Neuron (in vitro differentiated cells): Measurements from ENCODE around the gene ZNF445.
"Not testable (repeated sequence)": the region's sequence is repeated elsewhere in the genome, so short reads cannot be mapped to it uniquely, and the experiment has no call there.

Experiments used
- H2AFZ ChIP-seq: one replicate; pipeline ENCODE4 v1.6.1; 2013; ENCODE audit warnings: low read depth, mild to moderate bottlenecking, inconsistent platforms, low read length, moderate library complexity
- H3K27me3 ChIP-seq: one replicate; pipeline ENCODE4 v1.6.1; 2013; ENCODE audit warnings: low read length; ENCODE audit not compliant: insufficient read depth
- H3K36me3 ChIP-seq: one replicate; pipeline ENCODE4 v1.6.1; 2013; ENCODE audit warnings: low read length; ENCODE audit not compliant: insufficient read depth
- H3K4me1 ChIP-seq: one replicate; pipeline ENCODE4 v1.6.1; 2013; ENCODE audit warnings: low read length; ENCODE audit not compliant: insufficient read depth
- H3K4me3 ChIP-seq: 2 replicates; pipeline ENCODE4 v1.5.1; 2013; ENCODE audit warnings: mild to moderate bottlenecking, low read length, moderate library complexity
- H3K9me3 ChIP-seq: one replicate; pipeline ENCODE4 v1.6.1; 2013; ENCODE audit warnings: low read length

Gene ZNF445

GRCh38 chr3:44419923-44420650 is 57.4 kb downstream of the ZNF445 start:
- H3K4me1 ChIP-seq = no peaks in the 10 kb centered on the region
- no peaks in the 10 kb centered on the region for H3K27me3 ChIP-seq
- peaks cover 3% of the 10 kb centered on the region for H3K9me3 ChIP-seq
- H3K36me3 ChIP-seq = no peaks in the 10 kb centered on the region
- H3K4me3 ChIP-seq = no peak overlapping the region
- no peak overlapping the region for H2AFZ ChIP-seq

GRCh38 chr3:44419116-44419922 is 58.2 kb downstream of the ZNF445 start:
- Histone ChIP-seq H3K9me3 (peaks cover 3% of the 10 kb centered on the region), H2AFZ (no peak overlapping the region), H3K4me1 (no peaks in the 10 kb centered on the region)

GRCh38 chr3:44418549-44418948 is 58.9 kb downstream of the ZNF445 start:
- H3K4me1 ChIP-seq = no peaks in the 10 kb centered on the region
- H2AFZ ChIP-seq = no peak overlapping the region
- peaks cover 3% of the 10 kb centered on the region for H3K9me3 ChIP-seq
- no peaks in the 10 kb centered on the region for H3K36me3 ChIP-seq
- H3K4me3 ChIP-seq = no peak overlapping the region
- no peaks in the 10 kb centered on the region for H3K27me3 ChIP-seq

More at GRCh38 chr3:44419116-44419922, 58.2 kb downstream of the ZNF445 start:
- no peak overlapping the region for H3K4me3 ChIP-seq
- no peaks in the 10 kb centered on the region for H3K36me3 ChIP-seq
- H3K27me3 ChIP-seq = no peaks in the 10 kb centered on the region

GRCh38 chr3:44418118-44418517 is 59.4 kb downstream of the ZNF445 start:
- not testable (repeated sequence) for H2AFZ ChIP-seq, H3K9me3 ChIP-seq, H3K36me3 ChIP-seq, H3K4me1 ChIP-seq, H3K4me3 ChIP-seq, H3K27me3 ChIP-seq

GRCh38 chr3:44416031-44417030 is 61.1 kb downstream of the ZNF445 start:
- H3K4me1 ChIP-seq = no peaks in the 10 kb centered on the region
- no peak overlapping the region for H3K4me3 ChIP-seq
- no peak overlapping the region for H2AFZ ChIP-seq
- no peaks in the 10 kb centered on the region for H3K36me3 ChIP-seq
- no peaks in the 10 kb centered on the region for H3K27me3 ChIP-seq
- H3K9me3 ChIP-seq = peaks cover 3% of the 10 kb centered on the region

- Histone ChIP-seq H2AFZ (no peak overlapping the region), H3K4me3 (no peak overlapping the region), H3K36me3 (no peaks in the 10 kb centered on the region), H3K4me1 (no peaks in the 10 kb centered on the region), H3K9me3 (peaks cover 3% of the 10 kb centered on the region), H3K27me3 (no peaks in the 10 kb centered on the region)
These were observed 62.0 kb downstream of the ZNF445 start for GRCh38 chr3:44415421-44415820.

- H3K4me1 ChIP-seq = no peaks in the 10 kb centered on the region
- H3K9me3 ChIP-seq = peaks cover 3% of the 10 kb centered on the region
- H3K27me3 ChIP-seq = no peaks in the 10 kb centered on the region
- no peak overlapping the region for H2AFZ ChIP-seq
- no peak overlapping the region for H3K4me3 ChIP-seq
- no peaks in the 10 kb centered on the region for H3K36me3 ChIP-seq
These were observed 62.9 kb downstream of the ZNF445 start for GRCh38 chr3:44414517-44415090.

GRCh38 chr3:44412365-44412764 is 65.1 kb downstream of the ZNF445 start:
- H3K27me3 ChIP-seq = no peaks in the 10 kb centered on the region

GRCh38 chr3:44411031-44411645 is 66.3 kb downstream of the ZNF445 start:
- no peak overlapping the region for H3K4me3 ChIP-seq
- peaks cover 1% of the 10 kb centered on the region for H3K9me3 ChIP-seq
- no peaks in the 10 kb centered on the region for H3K36me3 ChIP-seq
- H2AFZ ChIP-seq = no peak overlapping the region
- no peaks in the 10 kb centered on the region for H3K27me3 ChIP-seq
- no peaks in the 10 kb centered on the region for H3K4me1 ChIP-seq

More at GRCh38 chr3:44412365-44412764, 65.1 kb downstream of the ZNF445 start:
- H2AFZ ChIP-seq = no peak overlapping the region
- no peak overlapping the region for H3K4me3 ChIP-seq
- peaks cover 3% of the 10 kb centered on the region for H3K9me3 ChIP-seq
- H3K36me3 ChIP-seq = no peaks in the 10 kb centered on the region
- no peaks in the 10 kb centered on the region for H3K4me1 ChIP-seq

- H3K27me3 ChIP-seq = no peaks in the 10 kb centered on the region
- H3K4me1 ChIP-seq = no peaks in the 10 kb centered on the region
- no peaks in the 10 kb centered on the region for H3K9me3 ChIP-seq
- H2AFZ ChIP-seq = no peak overlapping the region
- no peaks in the 10 kb centered on the region for H3K36me3 ChIP-seq
- H3K4me3 ChIP-seq = no peak overlapping the region
These were observed 67.6 kb downstream of the ZNF445 start for GRCh38 chr3:44409640-44410410.

- Histone ChIP-seq H3K4me1 (peaks cover 20% of the 10 kb centered on the region), H2AFZ (no peak overlapping the region), H3K9me3 (peaks cover 4% of the 10 kb centered on the region), H3K27me3 (no peaks in the 10 kb centered on the region), H3K36me3 (peaks cover 6% of the 10 kb centered on the region), H3K4me3 (no peak overlapping the region)
These were observed 74.9 kb downstream of the ZNF445 start for GRCh38 chr3:44402548-44402947.
